Activated CD4-positive, alpha-beta T cell treated with anti-CD3 and anti-CD28 coated beads for 36 hours (primary cell): ENCODE measurements around the gene ZP1. TPM values are rescaled to one million over a fixed set of nuclear protein-coding genes. Genes with fewer than 3 reads are reported as not detected.

ENCODE experiments used
- ATAC-seq: fragments of 200-7000 bp; cut with Tn5 transposase; one replicate; pipeline ENCODE4 v1.10.0; 2021; ENCODE audit warnings: mild to moderate bottlenecking, moderate library complexity
- CTCF ChIA-PET: fragments of 350-600 bp; sonication (Branson Sonifier 250); formaldehyde crosslinking; loops from one replicate; lab custom pipeline; 2021; ENCODE audit warnings: antibody characterized with exemption; lab: Charles Lee
- POLR2A ChIA-PET: fragments of 350-600 bp; sonication (Branson Sonifier 250); formaldehyde crosslinking; loops from one replicate; lab custom pipeline; 2021; ENCODE audit warnings: antibody characterized with exemption, inconsistent platforms; lab: Charles Lee
- DNase-seq: peaks from one replicate; pipeline ENCODE4 v3.0.0-alpha.2; 2020
- H3K27ac Mint-ChIP-seq: one replicate; pipeline ENCODE4 v1.8.0; 2021; ENCODE audit warnings: mixed read lengths
- H3K27me3 Mint-ChIP-seq: one replicate; pipeline ENCODE4 v1.8.0; 2021; ENCODE audit warnings: mixed read lengths
- H3K36me3 Mint-ChIP-seq: one replicate; pipeline ENCODE4 v1.8.0; 2021; ENCODE audit warnings: low read depth, mixed read lengths
- H3K4me1 Mint-ChIP-seq: one replicate; pipeline ENCODE4 v1.8.0; 2021; ENCODE audit warnings: mixed read lengths
- H3K4me3 Mint-ChIP-seq: one replicate; pipeline ENCODE4 v1.8.0; 2021; ENCODE audit warnings: mild to moderate bottlenecking, moderate library complexity, mixed read lengths
- H3K9me3 Mint-ChIP-seq: one replicate; pipeline ENCODE4 v1.8.0; 2021; ENCODE audit warnings: low read depth, mixed read lengths
- intact Hi-C, 2 experiments: fragments of 100-400 bp; cut with DNase I in 1 of 2; cut with micrococcal nuclease in 1 of 2; formaldehyde crosslinking; loops; one replicate each; pipeline versions ENCODE4 v1.14.2 to v1.15.1; 2022 to 2024; cut with DNase I, micrococcal nuclease
- total RNA-seq, 2 experiments: library from RNA; stranded (reverse); gene quantifications; one replicate each; pipeline ENCODE4 v1.2.3, GENCODE V29; 2021

ZP1 gene
- total RNA-seq, 2 experiments from 2014 or later = not detected

DNA sequence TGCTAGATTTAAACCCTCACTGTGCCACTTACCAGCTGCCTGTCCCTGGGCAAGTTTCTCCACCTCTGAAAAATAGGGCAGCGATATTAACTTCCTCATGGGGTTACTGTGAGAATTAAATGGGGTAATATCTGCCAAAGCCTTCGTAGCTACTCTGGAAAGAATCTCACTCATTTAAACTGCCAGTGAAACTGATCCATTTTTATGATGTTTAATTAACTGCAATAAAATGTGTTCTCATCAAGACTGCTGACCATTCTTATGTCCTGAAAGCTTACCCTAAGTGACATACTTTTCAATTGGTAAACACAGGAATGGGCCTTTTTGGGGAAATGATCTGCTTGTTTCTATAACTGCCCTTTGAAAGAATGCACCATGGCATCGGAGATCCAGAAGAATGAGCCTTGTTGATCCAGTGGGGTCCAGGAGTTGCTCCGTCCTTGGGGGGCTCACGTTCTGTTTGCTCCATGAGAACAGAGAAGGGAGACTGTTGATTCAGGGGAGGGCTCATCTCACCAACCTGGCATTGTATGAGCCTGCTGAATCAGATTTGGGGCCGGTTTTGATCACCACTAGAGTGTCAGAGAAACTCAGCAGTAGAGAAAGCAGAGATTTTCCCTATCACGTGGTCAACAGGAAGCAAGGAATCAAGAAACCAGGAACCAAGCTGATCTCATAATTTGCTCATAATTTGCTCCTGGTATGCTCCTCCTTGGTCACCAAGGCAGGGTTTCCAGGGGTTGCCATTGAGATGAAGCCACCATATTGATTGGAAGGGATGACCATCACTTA lies 32.4 kb upstream of the ZP1 start:
- Mint-ChIP-seq H3K9me3 (no peaks in the 10 kb centered on the region), H3K27me3 (peaks cover 6% of the 10 kb centered on the region), H3K36me3 (no peaks in the 10 kb centered on the region), H3K4me3 (no peak overlapping the region), H3K4me1 (peaks cover 12% of the 10 kb centered on the region), H3K27ac (no peak overlapping the region)
- DNase-seq = no peak
- POLR2A ChIA-PET = no interaction called here
- CTCF ChIA-PET = interaction anchor here (0.7 to 3.6 kb wide), 5 partner anchors 26 to 352 kb away, joined by 3 to 13 read pairs (median 3); no protein-coding TSS in a partner anchor
- intact Hi-C loops = loop anchor here (5.0 to 10.0 kb wide), 3 partner anchors 58 to 460 kb away; partner anchors contain the start of gene VWCE (in 1 of the 2)
- ATAC-seq = no peak

DNA sequence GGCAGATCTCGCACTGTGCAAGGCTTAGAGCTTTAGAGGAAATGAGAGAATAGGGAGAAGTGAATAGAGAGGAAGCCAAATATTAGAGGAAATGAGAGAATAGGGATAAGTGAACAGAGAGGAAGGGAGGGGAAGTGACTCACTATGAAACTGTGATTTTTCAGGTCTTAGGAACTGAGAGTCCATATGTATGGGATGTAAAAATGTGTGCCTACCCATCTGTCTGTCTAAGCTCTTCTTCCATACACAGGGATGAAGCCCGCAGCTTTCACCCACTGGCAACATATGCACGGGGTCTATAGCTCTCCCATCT lies 31.9 kb upstream of the ZP1 start:
- ChIA-PET CTCF (interaction anchor here (0.8 to 3.6 kb wide), 4 partner anchors 53 to 352 kb away, joined by 3 to 13 read pairs (median 4); no protein-coding TSS in a partner anchor), POLR2A (no interaction called here)
- no peak overlapping the region for H3K27ac Mint-ChIP-seq

GRCh38 chr11:60836866-60837515 lies 30.4 kb upstream of the ZP1 start:
- no peak for ATAC-seq
- intact Hi-C loops = loop anchor here in 1 of 2 experiments (10.0 kb wide), 1 partner anchor 458 kb away; the partner anchor contains the start of gene VWCE
- ChIA-PET CTCF (interaction anchor here (2.0 to 3.6 kb wide), 2 partner anchors 51 to 350 kb away, joined by 6 to 13 read pairs; no protein-coding TSS in a partner anchor), POLR2A (no interaction called here)
- no peak overlapping the region for H3K27ac Mint-ChIP-seq
- peaks cover 6% of the 10 kb centered on the region for H3K27me3 Mint-ChIP-seq
- H3K36me3 Mint-ChIP-seq = no peaks in the 10 kb centered on the region
- H3K4me3 Mint-ChIP-seq = no peak overlapping the region
- DNase-seq = no peak
- H3K9me3 Mint-ChIP-seq = no peaks in the 10 kb centered on the region
- H3K4me1 Mint-ChIP-seq = peaks cover 20% of the 10 kb centered on the region

More for the DNA sequence above, 31.9 kb upstream of the ZP1 start:
- intact Hi-C loops = loop anchor here in 1 of 2 experiments (10.0 kb wide), 1 partner anchor 459 kb away; the partner anchor contains the start of gene VWCE
- no peak overlapping the region for H3K4me3 Mint-ChIP-seq
- ATAC-seq (no peak), DNase-seq (no peak)
- H3K36me3 Mint-ChIP-seq = no peaks in the 10 kb centered on the region
- peaks cover 6% of the 10 kb centered on the region for H3K27me3 Mint-ChIP-seq
- no peaks in the 10 kb centered on the region for H3K9me3 Mint-ChIP-seq
- peaks cover 12% of the 10 kb centered on the region for H3K4me1 Mint-ChIP-seq

- DNase-seq = no peak
- CTCF ChIA-PET = interaction anchor here (0.7 to 3.6 kb wide), 3 partner anchors 13 to 50 kb away, joined by 3 to 13 read pairs (median 4); no protein-coding TSS in a partner anchor
- ATAC-seq = no peak
- H3K36me3 Mint-ChIP-seq = no peaks in the 10 kb centered on the region
- intact Hi-C loops = loop anchor here in 1 of 2 experiments (10.0 kb wide), 1 partner anchor 457 kb away; the partner anchor contains the start of gene VWCE
- no peak overlapping the region for H3K27ac Mint-ChIP-seq
- peaks cover 2% of the 10 kb centered on the region for H3K27me3 Mint-ChIP-seq
- no peaks in the 10 kb centered on the region for H3K9me3 Mint-ChIP-seq
- H3K4me3 Mint-ChIP-seq = no peak overlapping the region
- POLR2A ChIA-PET = no interaction called here
- peaks cover 20% of the 10 kb centered on the region for H3K4me1 Mint-ChIP-seq
These were observed 29.2 kb upstream of the ZP1 start for GRCh38 chr11:60838132-60838531.

GRCh38 chr11:60840470-60841430 lies 26.6 kb upstream of the ZP1 start:
- CTCF ChIA-PET = interaction anchor here (0.6 to 2.9 kb wide), 3 partner anchors 10 to 113 kb away, joined by 3 to 19 read pairs (median 3); no protein-coding TSS in a partner anchor
- POLR2A ChIA-PET = interaction anchor here (0.7 kb wide), 1 partner anchor 16 kb away, joined by 5 read pairs; no protein-coding TSS in a partner anchor
- Mint-ChIP-seq H3K4me1 (peaks cover 39% of the 10 kb centered on the region), H3K36me3 (peaks cover 20% of the 10 kb centered on the region), H3K27me3 (no peaks in the 10 kb centered on the region), H3K27ac (peak overlapping the region; percentile 96), H3K4me3 (peak overlapping the region; percentile 15), H3K9me3 (no peaks in the 10 kb centered on the region)
- intact Hi-C loops = loop anchor here (1.0 kb wide), 3 partner anchors 66 to 522 kb away; partner anchors contain the start of genes PRPF19 (in 1 of the 2) and TMEM138 (in 1 of the 2)
- no peak for DNase-seq
- no peak for ATAC-seq

- POLR2A ChIA-PET = interaction anchor here (0.5 to 1.2 kb wide), 2 partner anchors 64 to 279 kb away, joined by 4 to 5 read pairs; partner anchors contain the start of gene PRPF19
- Mint-ChIP-seq H3K27ac (peak within 1 kb of the TSS; percentile 96), H3K4me3 (peak within 1 kb of the TSS; percentile 83), H3K4me1 (peaks cover 38% of the 10 kb centered on the region), H3K27me3 (no peaks in the 10 kb centered on the region), H3K9me3 (no peaks in the 10 kb centered on the region), H3K36me3 (peaks cover 25% of the 10 kb centered on the region)
- CTCF ChIA-PET = interaction anchor here (0.6 to 2.9 kb wide), 6 partner anchors 8 to 440 kb away, joined by 3 to 19 read pairs (median 3); no protein-coding TSS in a partner anchor
- peak; percentile 98 for DNase-seq
- intact Hi-C loops = loop anchor here (1.0 to 2.0 kb wide), 9 partner anchors 64 to 588 kb away; partner anchors contain the start of genes PRPF19 (in 2 of the 2), DDB1 (in 1 of the 2), SDHAF2 (in 1 of the 2) and TKFC (in 1 of the 2)
- ATAC-seq = peak; percentile 95
These were observed 25.3 kb upstream of the ZP1 start, which contains the start of gene CCDC86 for GRCh38 chr11:60841797-60842667. Gene CCDC86 (plus strand): TSS chr11:60842113. CDS start chr11:60842125, 12 bp downstream.

- Mint-ChIP-seq H3K4me3 (peak overlapping the region; percentile 83), H3K36me3 (peaks cover 28% of the 10 kb centered on the region), H3K9me3 (no peaks in the 10 kb centered on the region), H3K4me1 (peaks cover 35% of the 10 kb centered on the region), H3K27me3 (no peaks in the 10 kb centered on the region), H3K27ac (peak overlapping the region; percentile 96)
- ATAC-seq (no peak), DNase-seq (peak; percentile 24)
- CTCF ChIA-PET = interaction anchor here (0.6 to 2.1 kb wide), 8 partner anchors 9 to 439 kb away, joined by 3 to 9 read pairs (median 3); partner anchors contain the start of gene PTGDR2
- POLR2A ChIA-PET = interaction anchor here (0.5 to 1.2 kb wide), 3 partner anchors 45 to 280 kb away, joined by 4 to 5 read pairs (median 4); partner anchors contain the start of gene PRPF19
- intact Hi-C loops = loop anchor here (1.0 to 2.0 kb wide), 7 partner anchors 63 to 587 kb away; partner anchors contain the start of genes DDB1 (in 1 of the 2), PRPF19 (in 1 of the 2), SDHAF2 (in 1 of the 2) and TKFC (in 1 of the 2)
These were observed 24.4 kb upstream of the ZP1 start for GRCh38 chr11:60842668-60843600.

DNA sequence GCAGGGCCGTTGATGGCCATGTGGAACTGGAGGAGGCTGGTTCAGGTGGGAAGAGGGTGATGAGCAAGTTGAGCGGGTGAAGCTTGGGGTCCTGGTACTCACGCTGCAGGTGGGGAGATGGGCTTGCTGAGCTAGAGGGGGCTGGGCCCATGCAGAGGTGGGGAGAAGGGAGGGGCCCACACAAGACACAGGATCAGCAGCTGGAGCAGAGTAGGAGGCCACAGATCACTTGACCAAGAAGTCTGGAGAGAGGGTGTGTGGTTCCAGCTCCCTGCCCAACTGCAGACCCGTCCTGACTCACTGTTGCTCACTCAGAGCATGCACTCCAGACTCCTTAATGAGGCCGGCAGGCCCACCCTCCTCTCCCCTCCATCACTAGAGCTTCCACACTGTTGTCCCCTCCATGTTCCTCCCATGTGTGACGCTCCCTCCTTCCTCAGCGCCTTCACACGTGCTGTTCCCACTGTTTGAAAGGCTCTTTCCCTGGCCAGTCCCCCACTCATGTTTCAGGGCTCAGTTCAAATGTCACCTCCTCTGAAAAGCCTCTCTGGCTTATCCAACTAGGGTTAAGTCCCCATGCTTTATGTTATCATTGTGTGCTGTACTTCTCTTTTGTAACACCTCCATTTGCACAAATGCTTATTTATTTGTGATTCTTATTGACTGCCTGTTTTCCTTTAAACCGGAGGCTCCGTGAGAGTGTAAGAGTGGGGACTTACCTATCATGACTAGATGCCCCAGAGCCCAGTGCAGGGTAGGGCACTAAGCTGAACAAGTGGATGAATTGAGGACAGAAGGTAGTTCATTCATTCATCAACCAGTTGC lies 23.1 kb upstream of the ZP1 start:
- ATAC-seq (no peak), DNase-seq (no peak)
- Mint-ChIP-seq H3K27me3 (no peaks in the 10 kb centered on the region), H3K4me3 (peak overlapping the region; percentile 83), H3K4me1 (peaks cover 35% of the 10 kb centered on the region), H3K9me3 (no peaks in the 10 kb centered on the region), H3K36me3 (peaks cover 33% of the 10 kb centered on the region), H3K27ac (peak overlapping the region; percentile 96)
- intact Hi-C loops = no loop called here
- POLR2A ChIA-PET = interaction anchor here (0.6 to 1.3 kb wide), 3 partner anchors 43 to 326 kb away, joined by 3 to 4 read pairs (median 3); no protein-coding TSS in a partner anchor
- CTCF ChIA-PET = interaction anchor here (0.6 to 2.1 kb wide), 6 partner anchors 11 to 343 kb away, joined by 3 to 9 read pairs (median 4); partner anchors contain the start of gene PTGDR2
